A673 (cell line): Measurements from ENCODE around the gene ENPP1. TPM values are rescaled to one million over a fixed set of nuclear protein-coding genes. Genes with fewer than 3 reads are reported as not detected.
"Not testable (repeated sequence)": the region's sequence is repeated elsewhere in the genome, so short reads cannot be mapped to it uniquely, and the experiment has no call there.

ENCODE experiments used
- BruUV-seq: library from RNA; stranded (reverse); fragments of 400-500 nt; replicated peaks from 2 replicates; lab custom pipeline; 2021; lab: Mats Ljungman, UMichigan
- CTCF ChIA-PET: fragments of 300-600 bp; sonication (Branson Sonifier 250); formaldehyde crosslinking; loops from one replicate; lab custom pipeline; 2022; ENCODE audit warnings: antibody characterized with exemption; lab: Charles Lee
- POLR2A ChIA-PET: fragments of 300-600 bp; sonication (Branson Sonifier 250); formaldehyde crosslinking; loops from one replicate; lab custom pipeline; 2022; ENCODE audit warnings: antibody characterized with exemption; ENCODE audit not compliant: low non-redundant PET; lab: Charles Lee
- DNase-seq: peaks from one replicate; pipeline ENCODE4 v3.0.0-alpha.2; 2015; ENCODE audit warnings: low spot score
- H3K27ac ChIP-seq: fragments of 200-600 bp; sonication (generic); 2 replicates; pipeline ENCODE4 v1.5.1; 2016; ENCODE audit warnings: mixed run types, low read depth, mild to moderate bottlenecking, mixed read lengths, antibody characterized with exemption, low read length; ENCODE audit not compliant: poor library complexity, severe bottlenecking
- H3K27me3 ChIP-seq: fragments of 200-600 bp; sonication (generic); replicated peaks from 2 replicates; pipeline ENCODE4 v1.6.1; 2017; ENCODE audit warnings: mixed run types, low read depth, mild to moderate bottlenecking, mixed read lengths, antibody characterized with exemption, low read length; ENCODE audit not compliant: insufficient read depth, poor library complexity
- H3K36me3 ChIP-seq: fragments of 200-600 bp; sonication (generic); 2 replicates; pipeline ENCODE4 v1.6.1; 2016; ENCODE audit warnings: mixed run types, mild to moderate bottlenecking, mixed read lengths, antibody characterized with exemption, low read length; ENCODE audit not compliant: insufficient read depth, poor library complexity, severe bottlenecking
- H3K4me1 ChIP-seq: fragments of 200-600 bp; sonication (generic); 2 replicates; pipeline ENCODE4 v1.6.1; 2017; ENCODE audit warnings: mixed run types, mild to moderate bottlenecking, mixed read lengths, antibody characterized with exemption, low read length; ENCODE audit not compliant: insufficient read depth, poor library complexity, severe bottlenecking
- H3K4me3 ChIP-seq: fragments of 200-600 bp; sonication (generic); 2 replicates; pipeline ENCODE4 v1.5.1; 2016; ENCODE audit warnings: low read depth, mixed run types, mild to moderate bottlenecking, mixed read lengths, low read length; ENCODE audit not compliant: poor library complexity, severe bottlenecking
- H3K9me3 ChIP-seq: fragments of 200-600 bp; sonication (generic); 2 replicates; pipeline ENCODE4 v1.6.1; 2016; ENCODE audit warnings: mixed run types, low read depth, mild to moderate bottlenecking, mixed read lengths, antibody characterized with exemption, low read length; ENCODE audit not compliant: poor library complexity, severe bottlenecking
- EZH2 ChIP-seq: fragments of 200-600 bp; sonication (generic); IDR thresholded peaks from 2 replicates; pipeline ENCODE4 v1.6.1; 2017; ENCODE audit warnings: borderline replicate concordance, low read depth, mild to moderate bottlenecking, mixed read lengths, antibody characterized with exemption, low read length; ENCODE audit not compliant: poor library complexity, severe bottlenecking
- intact Hi-C: fragments of 100-400 bp; cut with micrococcal nuclease; formaldehyde crosslinking; loops from one replicate; pipeline ENCODE4 v1.10.0; 2022; ENCODE audit not compliant: unreplicated experiment
- total RNA-seq: library from RNA; stranded (reverse); gene quantifications from 2 replicates; pipeline ENCODE4 v1.2.3, GENCODE V29; 2021
- TF ChIP-seq, protein P1 (sequence below): fragments of 300-800, 200-600 bp; sonication (generic); conservative IDR thresholded peaks from 2 replicates; pipeline ENCODE4 v1.5.1; 2017; ENCODE audit warnings: low read depth, mild to moderate bottlenecking, antibody characterized with exemption, low read length, moderate library complexity, mixed read lengths

The ENPP1 gene
- total RNA-seq, 1 experiment from 2014 or later, result 19.5 TPM

- no peaks in the 10 kb centered on the region for H3K9me3 ChIP-seq
- DNase-seq, result peak; percentile 86
- H3K36me3 ChIP-seq, result no peaks in the 10 kb centered on the region
- ChIA-PET POLR2A (no interaction called here), CTCF (interaction anchor here (0.7 to 1.7 kb wide), 4 partner anchors 8 to 365 kb away, joined by 3 to 8 read pairs (median 5); no protein-coding TSS in a partner anchor)
- intact Hi-C loops, result no loop called here
- no peak overlapping the region for H3K4me3 ChIP-seq
- no peaks in the 10 kb centered on the region for H3K27me3 ChIP-seq
- BruUV-seq, result no TSS peak
- peaks cover 15% of the 10 kb centered on the region for H3K4me1 ChIP-seq
- TF ChIP-seq EZH2, result no peak
- TF ChIP-seq, protein P1, sequence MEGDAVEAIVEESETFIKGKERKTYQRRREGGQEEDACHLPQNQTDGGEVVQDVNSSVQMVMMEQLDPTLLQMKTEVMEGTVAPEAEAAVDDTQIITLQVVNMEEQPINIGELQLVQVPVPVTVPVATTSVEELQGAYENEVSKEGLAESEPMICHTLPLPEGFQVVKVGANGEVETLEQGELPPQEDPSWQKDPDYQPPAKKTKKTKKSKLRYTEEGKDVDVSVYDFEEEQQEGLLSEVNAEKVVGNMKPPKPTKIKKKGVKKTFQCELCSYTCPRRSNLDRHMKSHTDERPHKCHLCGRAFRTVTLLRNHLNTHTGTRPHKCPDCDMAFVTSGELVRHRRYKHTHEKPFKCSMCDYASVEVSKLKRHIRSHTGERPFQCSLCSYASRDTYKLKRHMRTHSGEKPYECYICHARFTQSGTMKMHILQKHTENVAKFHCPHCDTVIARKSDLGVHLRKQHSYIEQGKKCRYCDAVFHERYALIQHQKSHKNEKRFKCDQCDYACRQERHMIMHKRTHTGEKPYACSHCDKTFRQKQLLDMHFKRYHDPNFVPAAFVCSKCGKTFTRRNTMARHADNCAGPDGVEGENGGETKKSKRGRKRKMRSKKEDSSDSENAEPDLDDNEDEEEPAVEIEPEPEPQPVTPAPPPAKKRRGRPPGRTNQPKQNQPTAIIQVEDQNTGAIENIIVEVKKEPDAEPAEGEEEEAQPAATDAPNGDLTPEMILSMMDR, result peak; percentile 90
- no peak overlapping the region for H3K27ac ChIP-seq
Observed at GRCh38 chr6:131914967-131915751, 107.3 kb downstream of the ENPP1 start.

- H3K4me1 ChIP-seq, result peaks cover 11% of the 10 kb centered on the region
- H3K36me3 ChIP-seq, intact Hi-C loops, BruUV-seq, H3K27me3 ChIP-seq, POLR2A ChIA-PET, H3K9me3 ChIP-seq, H3K4me3 ChIP-seq, H3K27ac ChIP-seq: not testable (repeated sequence)
- CTCF ChIA-PET, result interaction anchor here (1.2 to 1.6 kb wide), 2 partner anchors 221 to 364 kb away, joined by 4 to 8 read pairs; no protein-coding TSS in a partner anchor
- peak; percentile 37 for DNase-seq
Observed at GRCh38 chr6:131916091-131916796, 108.4 kb downstream of the ENPP1 start.

- Histone ChIP-seq H3K27ac (no peak overlapping the region), H3K36me3 (no peaks in the 10 kb centered on the region), H3K4me1 (peaks cover 5% of the 10 kb centered on the region), H3K9me3 (no peaks in the 10 kb centered on the region), H3K27me3 (no peaks in the 10 kb centered on the region), H3K4me3 (no peak overlapping the region)
- DNase-seq, result no peak
- CTCF ChIA-PET, result interaction anchor here (0.6 kb wide), 1 partner anchor 214 kb away, joined by 4 read pairs; no protein-coding TSS in a partner anchor
- TF ChIP-seq, protein P1, result no peak
- BruUV-seq, result no TSS peak
- intact Hi-C loops, result no loop called here
- POLR2A ChIA-PET, result no interaction called here
Observed at GRCh38 chr6:131916847-131917246, 109.0 kb downstream of the ENPP1 start.
